Measurements from ENCODE around the gene IGF1R.

GRCh38 chr15:98718426-98719136 lies 70.2 kb downstream of the IGF1R start:
- TF ChIP-seq POLR2A (IDR thresholded peaks at IDR 0.05) (no peak), CTCF (IDR thresholded peaks at IDR 0.05) (no peak)
